PFSK-1 (cell line): ENCODE measurements around the gene KNOP1.

ENCODE experiments used
- FOXP2 ChIP-seq: optimal IDR thresholded peaks from 2 replicates; pipeline ENCODE3; 2011; ENCODE audit warnings: borderline replicate concordance, control low read depth, inconsistent platforms; ENCODE audit not compliant: insufficient read depth; ENCODE audit errors: extremely low read length, extremely low read depth
- POLR2AphosphoS5 ChIP-seq: IDR thresholded peaks from 2 replicates; pipeline ENCODE4 v1.6.1; 2012; ENCODE audit warnings: low read depth, mild to moderate bottlenecking, control low read depth, low read length, moderate library complexity
- REST ChIP-seq, 2 experiments: IDR thresholded peaks; 2 replicates each; pipeline versions ENCODE4 v1.6.1 to v1.8.0; 2011 to 2012; ENCODE audit warnings: low read depth in 2 of 2, low read length in 2 of 2, control low read depth in 1 of 2, inconsistent platforms in 1 of 2, mild to moderate bottlenecking in 1 of 2, moderate library complexity in 1 of 2; ENCODE audit not compliant: insufficient read depth in 1 of 2
- SIN3A ChIP-seq: IDR thresholded peaks from 2 replicates; pipeline ENCODE4 v1.6.1; 2012; ENCODE audit warnings: mild to moderate bottlenecking, low read length, moderate library complexity, borderline replicate concordance; ENCODE audit not compliant: insufficient read depth
- TAF1 ChIP-seq: IDR thresholded peaks from 2 replicates; pipeline ENCODE4 v1.6.1; 2012; ENCODE audit warnings: low read length, control low read depth, borderline replicate concordance; ENCODE audit not compliant: insufficient read depth

Gene KNOP1

GRCh38 chr16:19694989-19695388 is 23.0 kb downstream of the KNOP1 start:
- TF ChIP-seq POLR2AphosphoS5 (no peak), REST (IDR thresholded peaks at IDR 0.05; ENCODE audit: insufficient read depth in 1 of 2, low read depth in 2 of 2, low read length in 2 of 2) (no peak), TAF1 (no peak), FOXP2 (no peak), SIN3A (no peak)

GRCh38 chr16:19691161-19691711 is 26.8 kb downstream of the KNOP1 start:
- TF ChIP-seq POLR2AphosphoS5 = no peak
- TF ChIP-seq REST (IDR thresholded peaks at IDR 0.05; ENCODE audit: insufficient read depth in 1 of 2, low read depth in 2 of 2, low read length in 2 of 2) = no peak
- no peak for TF ChIP-seq SIN3A
- TF ChIP-seq TAF1 = no peak
- no peak for TF ChIP-seq FOXP2

GRCh38 chr16:19690196-19690595 is 27.8 kb downstream of the KNOP1 start:
- no peak for TF ChIP-seq TAF1
- TF ChIP-seq POLR2AphosphoS5 = no peak
- no peak for TF ChIP-seq FOXP2
- TF ChIP-seq REST (IDR thresholded peaks at IDR 0.05; ENCODE audit: insufficient read depth in 1 of 2, low read depth in 2 of 2, low read length in 2 of 2) = no peak
- no peak for TF ChIP-seq SIN3A

- no peak for TF ChIP-seq REST (IDR thresholded peaks at IDR 0.05; ENCODE audit: insufficient read depth in 1 of 2, low read depth in 2 of 2, low read length in 2 of 2)
- TF ChIP-seq TAF1 = no peak
- TF ChIP-seq POLR2AphosphoS5 = no peak
- TF ChIP-seq FOXP2 = no peak
- no peak for TF ChIP-seq SIN3A
These were observed 28.7 kb downstream of the KNOP1 start for GRCh38 chr16:19689342-19689741.
